Body of pancreas (tissue), 4 donors: ENCODE measurements around the gene NUDT17. TPM values are rescaled to one million over a fixed set of nuclear protein-coding genes. Genes with fewer than 3 reads are reported as not detected.
A peak's percentile ranks its signal among the peaks of the same experiment; 100 is the strongest.

ENCODE experiments used
- ATAC-seq: fragments of 150-250 bp; one replicate; pipeline ENCODE4 v1.9.1; 2016
- DNase-seq, 4 donors: peaks; one replicate each; pipeline ENCODE4 v3.0.0-alpha.2; 2019
- H3K27ac ChIP-seq, 4 donors: fragments of 200-600 bp; sonication (generic); 1 replicate in 3 of 4; 2 replicates in 1 of 4; pipeline versions ENCODE4 v1.5.1 to v1.6.1; 2016 to 2019; ENCODE audit warnings: mild to moderate bottlenecking in 1 of 4, mixed read lengths in 1 of 4, moderate library complexity in 1 of 4
- H3K27me3 ChIP-seq, 2 donors: fragments of 200-600 bp; sonication (generic); one replicate each; pipeline ENCODE4 v1.6.0; 2016; ENCODE audit warnings: mild to moderate bottlenecking in 1 of 2
- H3K36me3 ChIP-seq, 2 donors: fragments of 200-600 bp; sonication (generic); replicated peaks in 1 of 2; 2 replicates each; pipeline ENCODE4 v1.5.1; 2016; ENCODE audit warnings: low read depth in 2 of 2; ENCODE audit not compliant: insufficient read depth in 1 of 2
- H3K4me1 ChIP-seq: fragments of 200-600 bp; sonication (generic); one replicate; pipeline ENCODE4 v1.6.0; 2016
- H3K4me3 ChIP-seq, 2 donors: fragments of 200-600 bp; sonication (generic); 1 replicate in 1 of 2; 2 replicates in 1 of 2; pipeline ENCODE4 v1.5.1; 2016 to 2019
- H3K9me3 ChIP-seq, 3 donors: fragments of 200-600 bp; sonication (generic); 1 replicate in 2 of 3; 2 replicates in 1 of 3; pipeline ENCODE4 v1.5.1; 2016
- POLR2A ChIP-seq, 3 donors: fragments of 450-650 bp; IDR thresholded peaks; one replicate each; pipeline ENCODE4 v1.6.1; 2016; ENCODE audit warnings: antibody characterized with exemption in 3 of 3, mild to moderate bottlenecking in 2 of 3
- WGBS, 2 donors: methylation state at CpG; one replicate each; pipeline ENCODE4 v1.1.5; 2017; 5-methylcytosine and 5-hydroxymethylcytosine counted together
- intact Hi-C: fragments of 100-400 bp; cut with DNase I; formaldehyde crosslinking; loops from one replicate; pipeline ENCODE4 v1.15.1; 2023
- total RNA-seq, 2 donors: library from RNA; depleted of rRNA; stranded (reverse); fragments of >200 nt; gene quantifications; one replicate each; pipeline ENCODE4 v1.1.0, GENCODE V29; 2016
- TF ChIP-seq, protein P1 (sequence below), 7 experiments: fragments of 450-650 bp in 4 of 7; fragments of 200-600 bp in 3 of 7; sonication (generic) in 3 of 7; IDR thresholded peaks; one replicate each; pipeline ENCODE4 v1.5.1; 2016 to 2019; ENCODE audit warnings: antibody characterized with exemption in 7 of 7

NUDT17 gene
- total RNA-seq, 2 donors from 2014 or later, result 1.6 TPM; not detected in 1

DNA sequence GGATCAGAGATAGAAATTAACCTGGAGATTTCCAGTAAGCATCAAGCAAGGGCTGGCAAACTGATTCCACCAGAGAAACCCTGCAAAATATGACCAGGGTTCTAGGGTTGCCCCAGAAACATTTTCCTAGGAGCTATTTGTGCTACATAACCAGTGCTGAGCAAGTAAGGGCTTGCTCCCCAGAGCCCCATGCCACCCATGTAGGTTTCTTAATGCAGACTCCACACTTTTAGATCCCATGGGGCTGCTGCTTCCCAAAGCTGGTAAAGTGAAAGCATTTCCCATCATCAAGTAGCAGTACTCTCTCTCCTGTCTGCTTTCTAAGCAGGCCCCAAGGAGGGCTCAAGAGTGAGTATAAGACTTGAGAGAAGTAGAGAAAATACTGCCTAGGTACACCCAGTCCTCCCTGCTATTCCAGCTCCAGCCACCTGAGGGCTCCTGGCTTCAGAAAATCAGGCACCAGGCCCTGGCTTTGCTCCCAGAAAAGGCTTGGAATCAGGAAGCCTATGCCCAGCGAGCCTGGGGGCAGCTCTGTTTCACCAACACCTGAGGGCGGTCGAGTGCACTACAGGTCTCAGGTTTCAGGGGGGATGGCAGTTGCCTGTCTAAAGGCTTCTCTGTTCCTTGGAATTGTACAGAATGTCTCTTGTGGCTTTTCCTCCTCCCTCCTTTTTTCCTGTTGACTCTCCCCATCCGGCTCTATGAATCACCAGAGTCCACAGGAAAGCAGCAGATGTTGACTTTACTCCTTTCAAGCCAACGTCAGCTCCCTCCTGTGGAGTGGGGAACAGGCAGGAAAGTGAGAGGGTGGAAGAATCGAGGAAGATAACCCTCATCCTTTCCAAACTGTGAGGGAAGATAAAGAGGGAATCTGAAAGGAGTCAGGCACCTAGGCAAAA, 46.4 kb downstream of the NUDT17 start:
- Histone ChIP-seq H3K4me3 (no peak overlapping the region), H3K27ac (peak overlapping the region; percentile 86 to 95 (median 92)), H3K4me1 (peaks cover 30% of the 10 kb centered on the region), H3K27me3 (no peaks in the 10 kb centered on the region), H3K36me3 (no peaks in the 10 kb centered on the region), H3K9me3 (no peaks in the 10 kb centered on the region)
- 0 to 4% methylated on average over 6 of the region's 6 CpGs for WGBS, 2 donors
- DNase-seq (peak; percentile 97 to 99 (median 98)), ATAC-seq (peak; percentile 96)
- TF ChIP-seq POLR2A (IDR thresholded peaks at IDR 0.05), result peak in 2 of 3 donors; percentile 48 to 53
- TF ChIP-seq, protein P1, sequence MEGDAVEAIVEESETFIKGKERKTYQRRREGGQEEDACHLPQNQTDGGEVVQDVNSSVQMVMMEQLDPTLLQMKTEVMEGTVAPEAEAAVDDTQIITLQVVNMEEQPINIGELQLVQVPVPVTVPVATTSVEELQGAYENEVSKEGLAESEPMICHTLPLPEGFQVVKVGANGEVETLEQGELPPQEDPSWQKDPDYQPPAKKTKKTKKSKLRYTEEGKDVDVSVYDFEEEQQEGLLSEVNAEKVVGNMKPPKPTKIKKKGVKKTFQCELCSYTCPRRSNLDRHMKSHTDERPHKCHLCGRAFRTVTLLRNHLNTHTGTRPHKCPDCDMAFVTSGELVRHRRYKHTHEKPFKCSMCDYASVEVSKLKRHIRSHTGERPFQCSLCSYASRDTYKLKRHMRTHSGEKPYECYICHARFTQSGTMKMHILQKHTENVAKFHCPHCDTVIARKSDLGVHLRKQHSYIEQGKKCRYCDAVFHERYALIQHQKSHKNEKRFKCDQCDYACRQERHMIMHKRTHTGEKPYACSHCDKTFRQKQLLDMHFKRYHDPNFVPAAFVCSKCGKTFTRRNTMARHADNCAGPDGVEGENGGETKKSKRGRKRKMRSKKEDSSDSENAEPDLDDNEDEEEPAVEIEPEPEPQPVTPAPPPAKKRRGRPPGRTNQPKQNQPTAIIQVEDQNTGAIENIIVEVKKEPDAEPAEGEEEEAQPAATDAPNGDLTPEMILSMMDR (IDR thresholded peaks at IDR 0.05), result peak; percentile 86 to 99 (median 99)
- intact Hi-C loops, result no loop called here

DNA sequence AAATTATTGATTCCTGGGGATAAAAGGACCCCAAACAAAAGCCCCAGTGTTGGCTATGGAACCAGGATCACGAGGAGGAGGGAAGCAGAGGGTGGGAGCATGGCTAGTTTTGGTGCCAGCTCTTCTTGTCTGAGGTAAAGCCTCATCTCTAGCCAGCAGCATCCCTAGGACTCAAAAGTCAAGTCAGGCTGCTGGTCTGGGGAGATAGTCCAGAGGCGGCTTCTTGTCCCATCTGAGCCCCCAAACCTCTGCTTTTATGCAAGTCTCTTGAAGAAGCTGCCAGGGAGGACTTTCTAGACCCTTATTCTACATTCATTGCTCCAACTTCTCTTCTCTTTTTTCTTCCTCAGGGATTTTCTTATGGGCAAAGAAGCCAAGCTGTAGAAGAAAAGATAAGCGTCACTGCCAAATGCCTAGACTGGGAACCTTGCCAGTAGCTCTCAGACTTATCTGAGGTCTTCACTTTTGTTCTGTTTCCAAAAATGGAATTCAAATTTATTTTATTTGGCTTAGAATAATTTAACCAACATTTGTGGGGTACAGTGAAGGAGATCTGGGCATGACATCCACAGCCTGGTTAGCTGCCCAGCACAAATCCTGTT, 47.2 kb downstream of the NUDT17 start:
- DNase-seq (peak; percentile 50 to 75 (median 68)), ATAC-seq (no peak)
- Histone ChIP-seq H3K36me3 (no peaks in the 10 kb centered on the region), H3K27ac (peak overlapping the region; percentile 86 to 95 (median 92)), H3K9me3 (no peaks in the 10 kb centered on the region), H3K27me3 (no peaks in the 10 kb centered on the region), H3K4me3 (no peak overlapping the region), H3K4me1 (peaks cover 25% of the 10 kb centered on the region)
- intact Hi-C loops, result no loop called here
- TF ChIP-seq, protein P1 (IDR thresholded peaks at IDR 0.05), result no peak
- no peak for TF ChIP-seq POLR2A (IDR thresholded peaks at IDR 0.05)
- 29 to 30% methylated on average over 3 of the region's 3 CpGs for WGBS, 2 donors

DNA sequence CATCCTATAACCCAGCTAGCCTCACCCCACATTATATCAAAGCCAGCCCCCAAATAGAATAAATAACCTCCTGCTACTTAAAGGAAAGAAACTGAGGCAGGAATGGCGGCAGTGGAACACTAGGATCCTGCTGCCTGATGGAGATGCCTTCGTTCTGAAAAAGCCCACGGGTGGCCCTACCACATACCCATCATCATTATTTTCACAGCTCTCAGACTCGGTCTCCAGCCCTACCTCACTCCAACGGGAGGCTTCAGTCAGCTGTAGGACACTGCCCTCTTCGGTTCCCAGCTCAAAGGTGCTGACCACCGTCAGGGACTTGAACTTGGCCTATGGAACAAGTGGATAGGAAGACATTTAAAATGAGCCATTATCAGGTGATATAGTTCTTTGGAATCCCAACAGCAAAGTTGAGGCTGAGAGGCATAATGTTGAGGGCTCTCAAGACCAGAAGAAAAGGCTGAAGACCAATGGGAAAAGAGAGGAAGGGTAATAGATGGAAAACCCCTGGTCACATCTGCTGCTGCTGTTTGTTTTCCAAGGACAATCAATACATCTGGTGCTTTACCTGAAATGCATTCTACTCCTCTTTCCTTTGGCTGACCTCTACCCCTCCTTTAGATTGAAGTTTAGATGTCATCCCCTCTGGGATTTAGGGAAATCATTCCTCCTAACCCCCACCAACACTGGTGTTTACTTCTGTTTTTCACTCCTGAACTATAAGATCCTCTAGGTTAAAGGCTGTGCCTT, 48.1 kb downstream of the NUDT17 start:
- Histone ChIP-seq H3K9me3 (no peaks in the 10 kb centered on the region), H3K4me1 (peaks cover 25% of the 10 kb centered on the region), H3K27me3 (no peaks in the 10 kb centered on the region), H3K4me3 (no peak overlapping the region), H3K36me3 (no peaks in the 10 kb centered on the region), H3K27ac (peak overlapping the region in 3 of 4 donors; percentile 86 to 95 (median 94))
- intact Hi-C loops, result no loop called here
- TF ChIP-seq, protein P1 (IDR thresholded peaks at IDR 0.05), result no peak
- no peak for TF ChIP-seq POLR2A (IDR thresholded peaks at IDR 0.05)
- DNase-seq (no peak), ATAC-seq (no peak)
- WGBS, 2 donors, result 78 to 85% methylated on average over 7 of the region's 7 CpGs

DNA sequence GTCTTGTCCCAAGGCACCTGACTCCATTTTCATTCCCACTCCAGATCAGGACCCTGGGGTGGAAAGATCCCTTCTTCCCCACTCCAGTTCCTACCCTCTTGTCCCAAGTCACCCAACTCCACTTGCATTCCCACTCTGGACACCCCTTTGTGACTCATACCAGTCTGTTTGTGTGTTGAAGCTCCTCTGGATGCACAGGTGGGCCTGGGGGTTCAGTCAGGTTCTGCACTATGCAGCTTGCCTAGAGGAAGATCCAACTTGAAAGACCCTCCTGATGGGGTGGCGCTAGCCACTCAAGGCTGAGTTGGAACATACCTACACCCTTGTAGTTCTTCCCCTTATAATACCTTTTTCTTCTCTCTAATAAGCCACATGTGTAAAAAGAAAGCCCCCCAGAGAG, 50.0 kb downstream of the NUDT17 start:
- H3K36me3 ChIP-seq, result no peaks in the 10 kb centered on the region
- TF ChIP-seq, protein P1 (IDR thresholded peaks at IDR 0.05), result no peak
- 92 to 100% methylated on average over 1 of the region's 1 CpG for WGBS, 2 donors
- H3K4me1 ChIP-seq, result peaks cover 25% of the 10 kb centered on the region
- H3K4me3 ChIP-seq, result no peak overlapping the region
- no peak overlapping the region for H3K27ac ChIP-seq
- intact Hi-C loops, result no loop called here
- no peaks in the 10 kb centered on the region for H3K27me3 ChIP-seq
- no peaks in the 10 kb centered on the region for H3K9me3 ChIP-seq
- DNase-seq, result no peak
- no peak for ATAC-seq
